GM12864 (cell line): ENCODE measurements around the gene PDLIM1.

Experiments
- DNase-seq: peaks from one replicate; pipeline ENCODE4 v3.0.0-alpha.2; 2011; ENCODE audit warnings: low read depth
- H3K4me3 ChIP-seq: 2 replicates; pipeline ENCODE4 v1.5.1; 2011; ENCODE audit warnings: mild to moderate bottlenecking, low read depth, low read length, control low read depth
- CTCF ChIP-seq: IDR thresholded peaks from 2 replicates; pipeline ENCODE4 v1.5.1; 2011; ENCODE audit warnings: low read depth, mild to moderate bottlenecking, moderate library complexity, low read length, control low read depth, inconsistent platforms; ENCODE audit errors: missing control alignments

PDLIM1 gene

GRCh38 chr10:95289921-95290421 lies 832 bp downstream of the PDLIM1 start:
- DNase-seq: no peak
- peak overlapping the region; percentile 96 for H3K4me3 ChIP-seq
- no peak for TF ChIP-seq CTCF

- peak; percentile 47 for TF ChIP-seq CTCF
- peak overlapping the region; percentile 96 for H3K4me3 ChIP-seq
- DNase-seq: no peak
Measured at GRCh38 chr10:95289003-95289920, 1.5 kb downstream of the PDLIM1 start.

- TF ChIP-seq CTCF: no peak
- H3K4me3 ChIP-seq: peak overlapping the region; percentile 96
- DNase-seq: no peak
Measured at GRCh38 chr10:95288303-95288702, 2.5 kb downstream of the PDLIM1 start.

- H3K4me3 ChIP-seq: no peak overlapping the region; the same call in 1 of the 2 replicates
- TF ChIP-seq CTCF: no peak
- DNase-seq: no peak
Measured at GRCh38 chr10:95287281-95287680, 3.5 kb downstream of the PDLIM1 start.

GRCh38 chr10:95286707-95287106 lies 4.1 kb downstream of the PDLIM1 start:
- DNase-seq: no peak
- TF ChIP-seq CTCF: no peak
- no peak overlapping the region; the same call in 1 of the 2 replicates for H3K4me3 ChIP-seq

- no peak for DNase-seq
- no peak for TF ChIP-seq CTCF
- H3K4me3 ChIP-seq: no peak overlapping the region
Measured at GRCh38 chr10:95285556-95285955, 5.2 kb downstream of the PDLIM1 start.
